ENCODE measurements around the gene TMEM203.

Gene TMEM203

DNA sequence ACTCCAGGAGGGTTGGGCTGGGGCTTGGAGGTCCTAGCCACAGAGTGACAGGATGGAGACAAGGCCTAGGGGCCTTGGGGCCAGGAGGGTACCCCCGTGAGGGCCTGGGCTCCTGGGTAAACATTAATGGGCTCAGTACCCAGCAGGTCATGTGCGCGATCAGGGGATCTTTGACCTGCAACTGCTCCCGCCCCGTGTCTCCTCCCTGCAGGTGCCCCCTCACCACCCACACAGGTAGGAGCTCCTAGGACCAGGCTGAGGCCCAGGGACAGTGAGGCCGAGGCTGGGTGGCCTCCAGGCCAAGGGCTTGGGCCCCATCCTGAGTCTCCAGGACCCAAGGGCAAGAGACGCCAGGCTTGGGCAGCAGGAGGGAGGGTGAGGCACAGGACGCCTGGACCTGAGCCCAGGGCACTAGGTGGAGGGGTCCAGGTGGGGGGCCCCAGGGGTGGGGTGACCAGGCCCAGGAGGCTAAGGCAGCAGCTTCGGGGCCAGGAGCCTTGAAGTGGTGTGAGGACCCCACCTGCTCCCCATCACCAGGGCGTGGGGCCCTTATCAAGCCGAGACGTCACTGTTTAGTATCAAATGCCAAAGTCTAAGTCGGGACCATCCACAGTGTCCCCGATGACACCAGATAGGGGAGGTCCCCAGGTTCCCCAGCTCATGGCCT is 25.4 kb upstream of the TMEM203 start, which contains the start of gene SLC34A3:
Gene SLC34A3, plus strand, starts transcription at position 197 of the 667 bp plus-strand sequence. CDS start 802 bp downstream, outside the sequence.
- DNase-seq = no peak

DNA sequence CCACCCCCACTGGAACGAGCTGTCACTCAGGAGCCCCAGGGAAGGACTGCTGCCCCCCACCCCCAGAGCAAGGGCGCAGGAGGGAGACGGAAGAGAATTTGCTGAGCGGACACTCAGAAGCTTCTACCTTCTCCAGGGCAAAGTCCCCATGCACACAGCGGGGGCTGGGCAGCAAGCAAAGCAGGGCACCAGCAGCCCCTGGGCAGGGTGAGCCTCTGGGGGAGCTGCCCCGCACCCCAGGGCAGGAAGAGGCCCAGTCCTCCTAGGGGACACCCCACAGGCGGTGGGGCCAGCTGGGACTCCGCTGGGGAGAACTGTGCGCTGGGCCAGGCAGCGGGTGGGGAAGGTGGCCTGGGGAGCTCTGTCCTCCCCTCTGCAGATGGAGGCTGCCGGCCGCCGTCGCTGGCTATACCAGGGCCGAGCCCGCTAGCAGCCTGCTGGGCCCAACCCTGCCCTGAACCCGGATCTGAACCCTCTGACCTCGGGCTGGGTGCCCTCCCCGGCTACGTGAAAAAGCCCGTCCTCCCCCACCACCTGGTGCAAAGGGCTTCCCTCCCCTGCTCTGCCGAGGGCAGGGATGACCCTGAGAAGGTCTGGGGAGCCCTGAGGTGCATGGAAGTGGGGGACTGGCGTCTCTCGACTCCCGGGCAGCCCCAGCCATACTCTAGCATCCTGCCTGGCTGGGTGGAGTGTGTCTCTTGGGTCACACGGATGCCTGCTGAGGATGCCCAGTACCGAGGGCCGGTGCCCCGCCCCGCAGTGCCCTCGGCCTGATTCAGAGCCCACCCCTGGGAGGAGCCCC is 24.7 kb upstream of the TMEM203 start:
- no peak for DNase-seq

DNA sequence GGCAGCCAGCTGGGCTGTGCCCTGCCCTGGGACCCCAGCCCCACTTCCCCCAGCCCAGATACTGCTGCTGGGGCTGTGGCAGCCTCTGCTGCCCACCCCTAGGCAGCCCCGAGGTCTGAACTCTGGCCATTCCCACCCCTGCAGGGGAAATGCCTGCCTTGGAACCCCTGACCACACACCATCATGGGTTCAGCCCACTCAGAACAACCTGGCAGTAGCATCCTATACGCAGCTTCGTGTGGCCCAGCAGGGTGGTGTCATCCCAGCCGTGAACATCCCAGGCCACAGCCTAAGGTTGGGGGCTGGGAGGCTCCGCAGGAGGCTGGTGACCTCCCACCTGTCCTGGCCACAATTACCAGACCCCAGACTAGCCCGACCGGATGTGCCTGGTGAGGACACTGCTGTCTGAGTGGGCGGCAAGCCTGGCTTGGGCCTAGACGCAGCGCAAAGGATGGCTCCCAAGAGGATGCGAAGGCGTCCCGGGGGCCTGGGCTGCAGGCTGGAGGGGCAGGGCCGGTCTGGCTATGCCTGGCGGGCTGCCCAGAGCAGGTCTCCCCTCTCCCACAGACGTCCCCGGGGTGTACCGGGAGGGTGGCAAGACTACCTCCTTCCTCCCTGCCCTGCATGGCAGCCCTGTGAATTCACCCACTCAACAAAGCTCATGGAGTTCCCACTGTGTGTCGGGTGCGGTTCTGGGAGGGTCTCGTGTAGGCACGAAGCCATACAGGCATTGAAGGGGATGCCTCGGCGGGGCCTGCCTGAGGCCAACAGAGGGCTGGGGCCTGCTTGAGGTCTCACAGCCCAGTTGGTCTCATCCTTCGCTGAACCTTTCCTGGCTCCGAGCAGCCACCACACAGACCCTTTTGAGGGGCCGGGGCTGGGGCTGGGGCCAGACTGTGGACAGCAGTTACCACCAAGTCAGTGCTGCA is 23.8 kb upstream of the TMEM203 start:
- no peak for DNase-seq

DNA sequence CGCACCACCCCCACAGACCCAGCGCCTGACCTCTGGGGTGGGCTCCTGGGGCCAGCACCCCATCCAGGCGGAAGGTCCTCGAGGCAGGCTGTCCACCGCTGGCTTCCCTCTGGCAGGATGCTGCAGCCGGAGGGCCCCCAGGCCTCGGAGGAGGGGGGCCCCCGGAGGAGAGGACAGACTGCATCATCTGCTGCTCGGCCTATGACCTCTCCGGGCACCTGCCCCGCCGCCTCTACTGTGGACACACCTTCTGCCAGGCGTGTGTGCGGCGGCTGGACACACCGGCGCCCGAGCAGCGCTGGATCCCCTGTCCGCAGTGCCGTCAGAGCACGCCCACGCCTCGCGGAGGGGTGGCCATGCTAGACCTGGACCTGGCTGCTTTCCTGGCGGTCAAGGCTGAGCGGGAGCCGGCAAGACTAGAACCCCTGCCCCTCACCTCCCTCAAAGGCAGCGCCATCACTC is 23.1 kb upstream of the TMEM203 start:
- no peak for DNase-seq

DNA sequence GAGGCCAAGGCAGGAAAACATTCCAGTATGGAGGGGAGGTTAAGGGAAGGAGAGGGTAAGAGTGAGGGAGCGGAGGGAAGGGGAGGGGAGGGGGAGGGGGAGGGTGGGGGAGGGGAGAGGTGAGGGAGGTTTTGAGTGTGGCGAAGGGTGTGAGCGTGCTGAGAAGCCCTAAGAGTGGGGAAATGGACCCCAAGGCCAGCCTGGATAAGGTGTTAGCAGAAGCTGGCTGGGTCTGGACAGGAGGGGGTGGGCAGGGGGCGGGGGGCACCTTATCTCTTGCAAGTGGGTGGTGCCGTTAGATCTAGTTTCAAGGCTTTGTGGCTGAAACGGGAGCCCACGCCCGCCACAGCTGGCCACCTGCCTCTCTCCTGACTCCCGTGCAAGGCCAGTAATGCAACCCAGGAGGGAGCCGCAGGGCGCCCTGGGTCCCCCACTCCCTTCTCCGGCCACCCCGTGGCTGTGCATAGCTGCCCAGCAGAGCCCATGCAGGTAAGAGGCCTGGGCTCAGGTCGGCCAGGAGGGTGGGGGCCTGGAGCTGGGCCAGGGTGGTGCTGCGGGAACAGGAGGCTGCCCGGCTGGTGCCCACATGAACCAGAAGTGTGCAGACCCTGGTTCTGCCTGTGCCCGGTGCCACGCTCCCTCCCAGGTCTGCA is 22.5 kb upstream of the TMEM203 start:
- DNase-seq = no peak

DNA sequence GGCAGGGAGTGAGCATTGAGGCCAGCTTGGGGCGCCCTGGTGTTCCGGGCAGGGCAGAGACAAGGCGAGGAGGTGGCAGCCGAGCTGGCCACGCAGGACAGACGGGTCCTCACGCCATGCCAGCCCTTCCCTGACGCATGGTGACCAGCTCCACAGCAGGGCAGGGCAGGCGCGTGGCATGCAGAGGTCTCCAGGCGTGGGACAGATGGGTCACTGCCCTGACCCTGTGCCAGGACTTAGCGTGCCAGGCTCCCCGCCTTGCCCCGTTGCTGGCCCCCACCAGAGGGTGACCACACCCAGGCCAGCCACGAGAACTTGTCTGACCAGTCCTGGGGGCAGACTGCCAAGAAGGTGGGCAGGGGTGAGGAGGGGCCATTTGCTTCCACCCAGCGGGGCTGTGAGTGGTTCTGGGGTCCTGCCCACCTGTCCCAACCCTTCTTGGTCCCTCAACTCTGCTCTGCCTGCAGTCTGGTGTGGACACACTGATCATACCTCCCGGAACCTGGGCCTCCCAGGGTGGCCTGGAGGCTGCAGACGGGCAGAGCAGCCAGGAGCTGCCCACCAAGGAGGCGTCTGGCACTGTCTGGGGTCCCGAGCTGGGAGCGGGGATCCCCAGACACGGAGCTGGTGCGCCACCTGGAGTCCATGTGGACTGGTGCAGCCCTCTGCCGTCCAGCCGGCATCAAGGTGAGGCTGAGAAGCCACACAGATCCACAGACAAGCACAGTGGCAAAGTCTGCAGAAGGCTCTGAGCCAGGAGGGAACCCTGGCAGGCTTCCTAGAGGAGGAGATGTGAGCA is 21.8 kb upstream of the TMEM203 start, which contains the start of gene RNF224:
Gene RNF224, plus strand, starts transcription at position 449 of the 799 bp plus-strand sequence. CDS start 834 bp downstream, outside the sequence.
- DNase-seq = peak in 45 of 56 donors; percentile 2 to 80 (median 35)

DNA sequence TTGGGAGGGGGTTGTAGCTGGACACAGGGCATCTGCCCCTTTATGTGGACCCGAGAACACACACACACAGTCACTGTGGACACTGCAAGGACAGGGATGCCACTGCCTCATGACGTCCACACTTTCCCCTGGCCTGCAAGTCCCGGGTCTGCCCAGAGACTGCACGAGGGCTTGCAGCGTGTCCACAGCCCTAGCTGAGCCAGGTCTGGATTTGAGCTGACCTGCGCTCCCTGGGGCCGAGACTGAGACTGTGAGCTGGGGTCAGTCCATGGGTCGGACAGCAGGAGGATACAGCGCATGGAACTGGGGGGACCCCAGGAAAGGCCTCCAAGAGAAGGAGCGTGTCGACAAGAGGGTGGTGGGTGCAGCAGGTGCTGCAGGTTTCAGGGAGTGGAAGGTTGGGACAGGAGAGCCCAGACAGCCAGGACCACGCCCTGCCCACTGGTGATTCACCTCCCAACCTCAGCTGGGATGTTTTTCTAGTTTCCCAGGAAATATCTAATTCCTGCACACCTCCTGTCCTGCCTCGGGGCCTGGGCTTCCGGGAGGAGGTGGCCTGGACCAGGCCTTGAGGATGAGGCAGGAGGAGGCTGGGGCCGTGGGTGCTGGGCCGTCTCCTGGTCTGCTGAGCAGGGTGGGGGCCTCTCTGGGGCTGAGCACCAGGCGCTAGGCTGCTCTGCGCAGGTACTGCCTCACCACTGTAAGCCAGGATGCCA is 21.0 kb upstream of the TMEM203 start:
- DNase-seq = no peak

DNA sequence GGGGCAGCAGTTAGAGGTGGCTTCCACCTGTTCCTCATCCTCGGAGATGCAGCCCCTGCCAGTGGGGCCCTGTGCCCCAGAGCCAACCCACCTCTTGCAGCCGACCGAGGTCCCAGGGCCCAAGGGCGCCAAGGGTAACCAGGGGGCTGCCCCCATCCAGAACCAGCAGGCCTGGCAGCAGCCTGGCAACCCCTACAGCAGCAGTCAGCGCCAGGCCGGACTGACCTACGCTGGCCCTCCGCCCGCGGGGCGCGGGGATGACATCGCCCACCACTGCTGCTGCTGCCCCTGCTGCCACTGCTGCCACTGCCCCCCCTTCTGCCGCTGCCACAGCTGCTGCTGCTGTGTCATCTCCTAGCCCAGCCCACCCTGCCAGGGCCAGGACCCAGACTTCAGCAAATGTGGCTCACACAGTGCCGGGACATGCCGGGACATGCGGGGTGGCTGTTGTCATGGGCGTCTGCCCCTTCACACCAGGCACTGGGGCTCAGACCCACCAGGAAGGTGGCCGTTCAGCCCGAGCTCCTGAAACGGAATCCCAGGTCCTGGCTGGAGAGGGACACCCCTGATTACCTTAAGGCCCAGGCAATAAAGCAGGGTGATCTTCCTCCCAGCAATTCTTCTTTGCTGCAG is 20.4 kb upstream of the TMEM203 start:
- DNase-seq = no peak

DNA sequence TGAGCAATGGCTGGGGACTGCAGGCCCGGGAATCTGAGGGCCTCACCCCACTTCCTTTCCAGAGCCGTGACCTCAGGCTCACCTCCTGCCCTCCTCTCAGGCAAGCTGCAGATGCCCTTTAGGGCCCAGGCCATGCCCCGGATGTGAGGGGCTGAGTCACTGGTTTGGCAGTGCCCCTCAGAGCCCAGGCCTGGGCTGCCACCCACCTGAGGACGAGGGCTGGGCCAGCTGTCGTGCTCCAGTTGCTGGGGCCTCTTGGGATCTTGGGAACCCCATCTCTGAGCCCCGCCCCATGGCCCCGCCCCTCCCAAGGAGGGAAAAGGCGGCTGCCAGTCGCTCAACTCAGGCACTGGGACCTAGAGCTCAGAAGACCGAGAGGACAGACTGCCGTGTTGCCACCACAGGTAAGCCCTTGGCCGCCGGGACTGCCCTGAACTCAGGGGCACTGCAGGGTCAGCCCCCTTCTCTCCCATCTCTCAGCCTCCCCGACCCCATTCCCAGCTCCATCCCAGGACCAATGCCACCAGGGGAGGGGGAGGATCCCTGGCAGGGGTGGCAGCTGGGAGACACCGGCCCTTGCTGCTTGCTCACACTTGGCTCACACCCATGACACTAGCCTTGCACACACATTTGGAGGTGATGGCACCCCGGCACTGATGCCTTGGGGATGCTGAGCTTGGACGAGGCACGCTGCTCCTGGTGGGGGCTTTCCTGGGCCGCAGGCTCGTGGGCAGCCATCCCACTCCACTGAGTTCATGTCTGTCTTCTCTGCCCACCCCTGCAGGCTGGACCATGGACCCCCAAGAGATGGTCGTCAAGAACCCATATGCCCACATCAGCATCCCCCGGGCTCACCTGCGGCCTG is 19.6 kb upstream of the TMEM203 start, which contains the start of gene CYSRT1:
Gene CYSRT1, plus strand, starts transcription at position 345 of the 865 bp plus-strand sequence. Its CDS starts 448 bp downstream, at position 793.
- DNase-seq = no peak

DNA sequence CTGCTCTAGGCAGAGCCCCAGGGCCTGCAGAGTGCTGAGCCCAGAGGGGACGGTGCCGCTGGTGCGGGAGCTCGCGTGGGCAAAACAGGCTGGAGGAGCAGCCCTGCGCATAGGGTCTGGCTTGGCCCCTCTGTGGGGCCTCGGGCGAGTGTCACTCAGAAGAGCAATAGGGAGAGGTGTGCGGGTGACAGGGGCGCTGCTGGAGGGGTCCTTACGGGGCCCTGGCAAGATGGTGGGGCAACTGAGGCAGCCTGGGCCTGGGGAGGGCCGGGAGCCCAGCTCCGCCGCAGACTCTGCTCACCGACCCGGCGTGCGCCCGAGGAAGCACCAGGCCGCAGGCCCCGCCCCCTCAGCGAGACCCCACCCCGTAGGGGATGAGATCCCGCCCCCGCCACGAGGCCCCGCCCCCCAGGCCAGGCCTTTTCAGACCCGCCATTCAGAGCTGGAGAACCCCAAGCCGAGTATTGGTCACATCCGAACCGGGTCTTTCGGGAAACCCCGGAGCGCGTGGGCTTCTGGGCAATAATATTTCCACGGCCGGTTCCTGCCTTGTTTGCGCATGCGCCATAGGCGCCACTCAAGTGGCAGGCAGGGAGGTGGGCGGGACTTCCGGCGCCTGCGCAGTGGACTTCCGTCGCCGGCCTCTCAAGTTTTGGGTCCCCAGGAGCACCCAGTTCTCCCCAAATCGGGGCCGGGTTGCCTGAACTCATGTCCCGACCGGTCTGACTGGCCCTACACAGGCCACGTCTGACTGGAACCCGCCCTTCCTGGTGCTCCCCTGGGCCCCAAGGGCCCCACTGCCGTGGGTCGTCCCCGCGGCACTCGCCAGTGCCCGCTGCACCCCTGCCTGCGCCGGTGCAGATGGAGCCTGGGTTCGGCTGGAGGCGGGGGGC is 17.9 kb upstream of the TMEM203 start:
- DNase-seq = peak; percentile 60 to 99 (median 96)

DNA sequence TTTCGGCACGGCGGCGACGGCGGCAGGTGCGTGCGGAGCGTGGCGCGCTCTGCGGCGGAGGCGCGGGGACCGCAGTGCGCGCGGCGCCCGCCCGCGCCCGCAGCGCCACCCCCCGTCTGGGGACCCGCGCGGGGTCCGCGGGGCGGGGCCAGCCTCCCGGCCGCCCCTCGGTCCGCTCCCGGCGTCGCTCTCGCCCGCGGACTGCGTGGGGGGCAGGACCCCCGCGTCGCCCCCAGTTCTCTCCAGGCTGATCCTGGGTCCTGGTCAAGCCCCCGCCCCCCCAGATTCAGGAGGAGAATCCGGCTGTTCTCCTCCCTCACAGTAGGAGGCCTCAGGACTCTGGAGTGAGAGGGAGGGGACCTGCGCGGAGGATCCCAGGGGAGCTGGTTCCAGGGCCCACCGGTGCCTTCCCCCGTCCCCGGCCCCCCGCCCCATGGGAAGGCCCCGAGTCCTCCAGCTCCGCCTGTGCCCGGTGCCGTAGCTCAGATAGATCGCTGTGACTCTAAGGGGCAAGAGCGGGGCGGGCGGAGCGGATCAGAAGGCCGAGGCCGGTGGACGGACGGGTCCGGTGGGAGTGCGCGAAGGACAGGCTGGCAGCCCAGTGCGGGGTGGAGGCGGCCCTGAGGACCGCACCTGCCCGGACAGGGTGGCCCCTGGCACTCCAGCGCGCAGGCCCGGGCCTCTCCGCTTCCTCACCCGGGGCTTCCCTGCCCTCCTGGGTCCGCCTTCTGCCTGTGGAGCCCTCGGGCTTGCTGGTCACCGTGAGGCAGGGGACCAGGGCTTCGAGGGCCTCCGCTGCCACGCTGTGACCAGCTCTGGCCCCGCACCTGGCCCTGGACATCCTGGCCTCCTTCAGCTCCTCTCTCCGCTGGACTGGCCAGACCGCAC is 17.0 kb upstream of the TMEM203 start, which contains the start of gene RNF208:
Gene RNF208, minus strand, starts transcription at position 51 of the 888 bp plus-strand sequence. CDS start 1,028 bp downstream, outside the sequence.
- peak in 11 of 56 donors; percentile 13 to 63 (median 36) for DNase-seq

DNA sequence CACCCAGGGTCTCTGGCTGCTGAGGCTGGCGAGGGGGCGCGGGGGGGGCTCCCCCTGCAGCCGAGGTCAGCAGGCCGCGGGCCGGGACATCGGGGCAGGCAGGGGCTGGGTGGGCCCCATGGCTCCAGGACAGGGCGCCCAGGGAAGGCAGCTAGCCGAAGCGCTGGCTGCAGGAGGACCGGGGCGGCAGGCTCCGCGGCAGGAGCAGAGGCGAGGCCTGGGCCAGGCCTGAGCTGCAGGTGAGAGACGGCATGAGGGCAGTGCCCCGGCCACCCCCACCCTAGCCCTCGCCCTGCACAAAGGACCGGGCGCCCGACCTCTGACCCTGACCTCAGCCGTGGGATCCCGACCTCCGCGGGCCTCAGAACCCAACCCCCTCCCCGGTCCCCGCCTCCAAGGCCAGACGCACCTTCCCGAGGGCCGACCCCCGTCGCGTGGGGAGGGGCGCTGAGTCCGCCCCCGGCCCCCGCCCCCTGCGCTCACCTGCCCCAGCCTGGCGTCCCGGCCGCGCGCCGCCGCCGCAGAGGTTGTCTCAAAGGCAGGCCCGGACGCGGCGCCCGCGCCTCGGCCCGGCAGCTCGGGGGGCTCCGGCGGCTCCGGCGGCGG is 16.2 kb upstream of the TMEM203 start:
- DNase-seq = peak in 1 of 56 donors; percentile 29

DNA sequence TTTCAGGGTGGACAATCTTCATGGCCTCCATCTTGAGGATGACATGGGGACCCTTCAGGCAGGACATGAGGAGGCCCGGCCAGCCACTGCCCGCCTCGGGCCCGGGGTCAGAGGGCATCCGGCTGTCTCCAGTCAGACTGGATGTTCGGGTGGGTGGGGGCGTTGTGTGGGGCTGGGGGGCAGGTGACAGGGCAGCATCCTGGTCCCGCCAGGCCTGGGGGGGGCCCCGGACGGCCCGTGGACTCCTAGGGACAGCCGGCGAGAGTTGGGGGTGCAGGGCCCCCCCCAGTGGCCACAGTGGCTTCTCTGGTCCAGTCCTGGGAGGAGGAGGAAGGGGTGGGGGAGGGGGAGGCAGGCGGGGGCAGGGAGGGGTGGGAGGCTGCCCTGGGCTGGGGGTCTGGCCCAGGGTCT is 15.7 kb upstream of the TMEM203 start:
- no peak for DNase-seq

DNA sequence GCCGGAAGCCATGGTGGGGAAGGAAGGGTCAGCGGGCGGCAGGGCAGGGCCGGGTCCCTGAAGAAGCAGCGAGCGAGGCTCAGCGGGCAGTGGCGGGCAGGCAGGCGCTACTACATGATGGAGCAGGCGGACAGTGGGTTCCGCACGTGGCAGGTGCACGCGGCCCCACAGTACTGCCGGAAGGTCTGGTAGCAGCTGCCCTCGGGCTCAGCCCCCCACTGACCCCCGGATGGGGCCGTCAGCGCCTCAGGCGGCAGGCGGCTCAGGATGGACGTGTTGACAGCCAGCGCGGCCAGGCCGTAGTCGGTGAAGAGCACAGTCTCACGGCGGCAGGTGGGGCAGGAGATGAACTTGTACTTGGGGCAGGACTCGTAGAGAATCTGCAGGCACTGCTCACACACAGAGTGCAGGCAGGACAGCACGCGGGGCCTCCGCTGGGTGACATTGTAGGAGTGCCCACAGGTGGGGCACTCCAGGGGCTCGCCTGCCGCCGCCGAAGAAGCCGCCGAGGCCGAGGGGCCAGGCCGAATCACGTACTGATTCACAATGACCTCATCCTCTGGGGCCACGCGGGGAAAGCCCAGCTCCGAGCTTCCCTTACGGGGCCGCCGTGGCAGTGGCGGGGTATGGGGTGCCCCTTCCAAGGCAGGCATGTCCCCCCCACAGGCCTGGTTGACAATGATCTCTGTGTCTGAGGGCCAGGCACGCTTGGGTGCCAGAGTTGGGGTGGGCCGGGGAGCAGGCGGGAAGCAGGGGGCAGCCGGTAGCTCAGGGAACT is 15.1 kb upstream of the TMEM203 start:
- no peak for DNase-seq

Data from nucleus accumbens (tissue), 56 donors.